Esophagus muscularis mucosa (tissue), 4 donors: ENCODE results near the gene S100A6. TPM values are rescaled to one million over a fixed set of nuclear protein-coding genes. Genes with fewer than 3 reads are reported as not detected.
A peak's percentile ranks its signal among the peaks of the same experiment; 100 is the strongest.

Experiments used
- DNase-seq: peaks from one replicate; pipeline ENCODE4 v3.0.0-alpha.2; 2017; ENCODE audit errors: extremely low spot score
- H3K27ac ChIP-seq, 4 donors: fragments of 200-600 bp; sonication (generic); replicated peaks in 1 of 4; 1 replicate in 3 of 4; 2 replicates in 1 of 4; pipeline ENCODE4 v1.5.1; 2016 to 2019; ENCODE audit warnings: mild to moderate bottlenecking in 1 of 4
- H3K27me3 ChIP-seq, 4 donors: fragments of 200-600 bp; sonication (generic); one replicate each; pipeline versions ENCODE4 v1.5.1 to v1.6.0; 2016 to 2019
- H3K36me3 ChIP-seq, 4 donors: fragments of 200-600 bp; sonication (generic); one replicate each; pipeline ENCODE4 v1.5.1; 2016 to 2019
- H3K4me1 ChIP-seq, 4 donors: fragments of 200-600 bp; sonication (generic); one replicate each; pipeline ENCODE4 v1.5.1; 2016 to 2019
- H3K4me3 ChIP-seq, 4 donors: fragments of 200-600 bp; sonication (generic); 1 replicate in 2 of 4; 2 replicates in 2 of 4; pipeline ENCODE4 v1.5.1; 2016 to 2019; ENCODE audit warnings: mild to moderate bottlenecking in 4 of 4, moderate library complexity in 1 of 4
- H3K9me3 ChIP-seq, 4 donors: fragments of 200-600 bp; sonication (generic); 1 replicate in 3 of 4; 2 replicates in 1 of 4; pipeline ENCODE4 v1.5.1; 2016 to 2019
- EP300 ChIP-seq: sonication (generic); formaldehyde crosslinking; IDR thresholded peaks from one replicate; pipeline ENCODE4 v1.6.1; 2017; ENCODE audit warnings: antibody characterized with exemption
- POLR2A ChIP-seq: fragments of 450-650 bp; IDR thresholded peaks from one replicate; pipeline ENCODE4 v1.6.1; 2017; ENCODE audit warnings: antibody characterized with exemption, moderate library complexity, mild to moderate bottlenecking, low read depth
- POLR2AphosphoS5 ChIP-seq, 2 donors: sonication (generic); formaldehyde crosslinking; IDR thresholded peaks; one replicate each; pipeline ENCODE4 v1.6.1; 2017; ENCODE audit warnings: antibody characterized with exemption in 2 of 2
- WGBS: methylation state at CpG from one replicate; pipeline ENCODE4 v1.1.5; 2018; 5-methylcytosine and 5-hydroxymethylcytosine counted together
- intact Hi-C: fragments of 100-400 bp; cut with DNase I; formaldehyde crosslinking; loops from one replicate; pipeline ENCODE4 v1.15.1; 2023
- total RNA-seq, 4 donors: library from RNA; depleted of rRNA; stranded (reverse); fragments of >200 nt; gene quantifications; one replicate each; pipeline versions ENCODE4 v1.1.0 to v1.2.1, GENCODE V29; 2016
- TF ChIP-seq, protein P1 (sequence below), 3 experiments: fragments of 200-600 bp in 2 of 3; fragments of 450-650 bp in 1 of 3; sonication (generic) in 2 of 3; IDR thresholded peaks; one replicate each; pipeline ENCODE4 v1.5.1; 2017 to 2019; ENCODE audit warnings: antibody characterized with exemption in 3 of 3, mild to moderate bottlenecking in 2 of 3, moderate library complexity in 1 of 3

The S100A6 gene
- total RNA-seq, 4 donors from 2014 or later, result 432 to 759 (median 607) TPM

- peaks cover 47 to 58% (median 53%) of the 10 kb centered on the region in 4 donors for H3K4me1 ChIP-seq
Observed at GRCh38 chr1:153569465-153569864, 33.7 kb upstream of the S100A6 start.

DNA sequence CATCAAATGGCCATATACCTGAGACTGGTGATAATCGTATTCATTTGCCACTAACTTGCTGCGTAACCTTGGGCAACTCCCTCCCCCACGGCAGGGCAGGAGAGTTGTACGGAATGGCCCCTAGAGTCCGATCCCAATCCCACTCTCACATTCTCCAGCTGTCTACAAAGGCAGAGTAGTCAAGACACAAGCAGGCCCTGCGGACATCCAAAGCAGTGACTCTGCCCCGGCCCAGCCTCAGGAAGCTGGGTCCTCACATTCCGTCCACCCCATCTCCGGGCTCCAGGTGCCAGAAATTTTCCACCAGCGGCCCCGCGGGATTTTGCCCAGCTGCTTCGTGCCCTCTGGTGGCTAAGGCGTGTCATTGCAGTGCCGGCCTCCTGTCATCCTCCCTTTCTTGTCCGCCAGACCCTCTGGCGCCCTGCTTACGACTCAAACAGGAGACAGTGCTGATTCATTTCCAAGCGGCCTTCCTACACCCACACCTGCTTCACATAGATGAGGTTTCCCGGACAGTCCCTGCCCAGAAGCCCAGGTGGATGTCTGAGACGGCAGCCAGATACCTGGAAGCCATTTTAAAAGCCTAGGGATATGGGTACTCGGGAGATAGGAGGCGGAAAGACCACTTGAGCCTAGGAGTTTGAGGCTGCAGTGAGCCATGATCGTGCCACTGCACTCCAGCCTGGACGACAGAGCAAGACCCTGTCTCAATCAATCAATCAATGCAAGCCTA lies 32.7 kb upstream of the S100A6 start:
- WGBS, result 14% methylated on average over 17 of the region's 25 CpGs
- Histone ChIP-seq H3K4me3 (peak overlapping the region; percentile 39 to 49 (median 44)), H3K27me3 (no peaks in the 10 kb centered on the region), H3K4me1 (peaks cover 47 to 64% (median 58%) of the 10 kb centered on the region in 4 donors), H3K36me3 (no peaks in the 10 kb centered on the region), H3K9me3 (no peaks in the 10 kb centered on the region), H3K27ac (peak overlapping the region; percentile 89 to 91 (median 90))
- intact Hi-C loops, result loop anchor here (1.0 to 2.0 kb wide), 2 partner anchors 35 to 58 kb away; no protein-coding TSS in a partner anchor
- DNase-seq, result peak; percentile 98
- TF ChIP-seq EP300 (no peak), POLR2A (no peak), POLR2AphosphoS5 (IDR thresholded peaks at IDR 0.05) (peak; percentile 66 to 80)
- TF ChIP-seq, protein P1, sequence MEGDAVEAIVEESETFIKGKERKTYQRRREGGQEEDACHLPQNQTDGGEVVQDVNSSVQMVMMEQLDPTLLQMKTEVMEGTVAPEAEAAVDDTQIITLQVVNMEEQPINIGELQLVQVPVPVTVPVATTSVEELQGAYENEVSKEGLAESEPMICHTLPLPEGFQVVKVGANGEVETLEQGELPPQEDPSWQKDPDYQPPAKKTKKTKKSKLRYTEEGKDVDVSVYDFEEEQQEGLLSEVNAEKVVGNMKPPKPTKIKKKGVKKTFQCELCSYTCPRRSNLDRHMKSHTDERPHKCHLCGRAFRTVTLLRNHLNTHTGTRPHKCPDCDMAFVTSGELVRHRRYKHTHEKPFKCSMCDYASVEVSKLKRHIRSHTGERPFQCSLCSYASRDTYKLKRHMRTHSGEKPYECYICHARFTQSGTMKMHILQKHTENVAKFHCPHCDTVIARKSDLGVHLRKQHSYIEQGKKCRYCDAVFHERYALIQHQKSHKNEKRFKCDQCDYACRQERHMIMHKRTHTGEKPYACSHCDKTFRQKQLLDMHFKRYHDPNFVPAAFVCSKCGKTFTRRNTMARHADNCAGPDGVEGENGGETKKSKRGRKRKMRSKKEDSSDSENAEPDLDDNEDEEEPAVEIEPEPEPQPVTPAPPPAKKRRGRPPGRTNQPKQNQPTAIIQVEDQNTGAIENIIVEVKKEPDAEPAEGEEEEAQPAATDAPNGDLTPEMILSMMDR (IDR thresholded peaks at IDR 0.05), result peak in 2 of 3 experiments; percentile 100

More at GRCh38 chr1:153569465-153569864, 33.7 kb upstream of the S100A6 start:
- intact Hi-C loops, result loop anchor here (2.0 kb wide), 1 partner anchor 59 kb away; no protein-coding TSS in a partner anchor
- Histone ChIP-seq H3K9me3 (no peaks in the 10 kb centered on the region), H3K36me3 (no peaks in the 10 kb centered on the region), H3K4me3 (no peak overlapping the region), H3K27ac (no peak overlapping the region), H3K27me3 (no peaks in the 10 kb centered on the region)
- TF ChIP-seq, protein P1 (IDR thresholded peaks at IDR 0.05), result no peak
- no peak for TF ChIP-seq POLR2A
- TF ChIP-seq EP300, result no peak
- TF ChIP-seq POLR2AphosphoS5 (IDR thresholded peaks at IDR 0.05), result no peak
- no peak for DNase-seq
- WGBS, result 87% methylated on average over 8 of the region's 8 CpGs

- peak overlapping the region; percentile 39 to 49 (median 44) for H3K4me3 ChIP-seq
- DNase-seq, result no peak
- H3K36me3 ChIP-seq, result no peaks in the 10 kb centered on the region
- peak overlapping the region; percentile 89 to 91 (median 90) for H3K27ac ChIP-seq
- H3K9me3 ChIP-seq, result no peaks in the 10 kb centered on the region
- intact Hi-C loops, result loop anchor here (1.0 to 2.0 kb wide), 2 partner anchors 34 to 57 kb away; no protein-coding TSS in a partner anchor
- 86% methylated on average over 21 of the region's 22 CpGs for WGBS
- no peaks in the 10 kb centered on the region for H3K27me3 ChIP-seq
- peaks cover 42 to 62% (median 54%) of the 10 kb centered on the region in 4 donors for H3K4me1 ChIP-seq
- TF ChIP-seq POLR2AphosphoS5 (IDR thresholded peaks at IDR 0.05) (no peak), EP300 (no peak), POLR2A (no peak)
- TF ChIP-seq, protein P1 (IDR thresholded peaks at IDR 0.05), result no peak
Observed at GRCh38 chr1:153567621-153568366, 32.0 kb upstream of the S100A6 start.

- peak; percentile 98 for DNase-seq
- TF ChIP-seq POLR2A (peak; percentile 14), EP300 (no peak), POLR2AphosphoS5 (IDR thresholded peaks at IDR 0.05) (peak; percentile 87 to 90)
- TF ChIP-seq, protein P1 (IDR thresholded peaks at IDR 0.05), result peak in 1 of 3 experiments; percentile 19
- whole genome bisulfite sequencing, result 58% methylated on average over 14 of the region's 16 CpGs
Observed at GRCh38 chr1:153566414-153567371, 30.9 kb upstream of the S100A6 start.

More at GRCh38 chr1:153566414-153567371, 30.9 kb upstream of the S100A6 start:
- Histone ChIP-seq H3K4me1 (peaks cover 39 to 55% (median 46%) of the 10 kb centered on the region in 4 donors), H3K27ac (peak overlapping the region; percentile 89 to 91 (median 90)), H3K27me3 (no peaks in the 10 kb centered on the region), H3K36me3 (no peaks in the 10 kb centered on the region), H3K4me3 (peak overlapping the region in 2 of 4 donors; percentile 29 to 31), H3K9me3 (no peaks in the 10 kb centered on the region)
- intact Hi-C loops, result no loop called here
